Stimulated activated CD4-positive, alpha-beta T cell treated with anti-CD3 and anti-CD28 coated beads, Interleukin-4, amount 100 ng/mL, for 48 hours (primary cell): Measurements from ENCODE around the gene IL17RB.

ENCODE experiments used
- DNase-seq, 2 donors: peaks; one replicate each; pipeline ENCODE4 v3.0.0-alpha.2; 2020; ENCODE audit warnings: low read depth in 2 of 2

IL17RB gene

DNA sequence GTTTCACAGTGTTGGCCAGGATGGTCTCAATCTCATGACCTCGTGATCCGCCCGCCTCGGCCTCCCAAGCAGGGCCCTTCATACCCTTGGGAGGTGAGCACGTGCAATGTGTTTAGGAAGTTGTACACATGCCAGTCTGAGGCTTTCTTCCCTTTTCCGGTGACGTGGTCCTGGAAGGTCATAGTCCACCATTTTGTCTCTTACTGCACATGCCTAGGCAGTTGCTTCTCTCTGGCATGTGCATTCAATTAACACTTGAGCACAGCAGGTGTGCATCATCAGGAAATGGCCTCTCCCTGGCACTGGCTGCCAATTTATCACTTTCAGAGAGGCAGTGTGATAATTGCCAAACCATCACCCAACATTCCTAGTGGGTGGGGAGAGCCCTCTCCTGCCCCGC lies 67.0 kb downstream of the IL17RB start:
- DNase-seq, result no peak
